ENCODE data around the gene POPDC3. TPM values are rescaled to one million over a fixed set of nuclear protein-coding genes. Genes with fewer than 3 reads are reported as not detected.

The POPDC3 gene
- total and polyA plus RNA-seq, 10 donors = 0.08 to 0.24 TPM; not detected in 8

DNA sequence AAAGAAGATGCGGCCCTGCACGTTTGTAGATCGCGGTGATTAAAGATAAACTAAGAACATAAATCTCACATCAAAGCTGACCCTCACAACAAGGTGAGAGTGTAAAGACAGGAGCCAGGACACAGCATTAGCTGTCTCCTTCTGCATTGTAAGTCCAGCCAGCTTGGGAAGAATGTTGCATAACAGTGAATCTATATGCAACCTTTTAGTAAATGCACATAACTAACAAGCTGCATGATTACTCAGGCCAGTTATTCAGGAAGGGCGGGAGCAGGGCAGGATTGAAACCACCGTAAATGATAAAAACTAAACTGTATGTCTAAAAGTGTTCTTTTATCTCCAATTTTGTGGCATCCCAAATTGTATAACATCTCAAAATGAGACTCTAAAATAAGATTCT lies 57.1 kb downstream of the POPDC3 start:
- no peaks in the 10 kb centered on the region for H3K9me3 ChIP-seq
- TF ChIP-seq, protein P1, sequence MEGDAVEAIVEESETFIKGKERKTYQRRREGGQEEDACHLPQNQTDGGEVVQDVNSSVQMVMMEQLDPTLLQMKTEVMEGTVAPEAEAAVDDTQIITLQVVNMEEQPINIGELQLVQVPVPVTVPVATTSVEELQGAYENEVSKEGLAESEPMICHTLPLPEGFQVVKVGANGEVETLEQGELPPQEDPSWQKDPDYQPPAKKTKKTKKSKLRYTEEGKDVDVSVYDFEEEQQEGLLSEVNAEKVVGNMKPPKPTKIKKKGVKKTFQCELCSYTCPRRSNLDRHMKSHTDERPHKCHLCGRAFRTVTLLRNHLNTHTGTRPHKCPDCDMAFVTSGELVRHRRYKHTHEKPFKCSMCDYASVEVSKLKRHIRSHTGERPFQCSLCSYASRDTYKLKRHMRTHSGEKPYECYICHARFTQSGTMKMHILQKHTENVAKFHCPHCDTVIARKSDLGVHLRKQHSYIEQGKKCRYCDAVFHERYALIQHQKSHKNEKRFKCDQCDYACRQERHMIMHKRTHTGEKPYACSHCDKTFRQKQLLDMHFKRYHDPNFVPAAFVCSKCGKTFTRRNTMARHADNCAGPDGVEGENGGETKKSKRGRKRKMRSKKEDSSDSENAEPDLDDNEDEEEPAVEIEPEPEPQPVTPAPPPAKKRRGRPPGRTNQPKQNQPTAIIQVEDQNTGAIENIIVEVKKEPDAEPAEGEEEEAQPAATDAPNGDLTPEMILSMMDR (IDR thresholded peaks at IDR 0.05 in 8 of 11, conservative IDR thresholded peaks at IDR 0.05 in 3 of 11) = no peak
- TF ChIP-seq POLR2A (IDR thresholded peaks at IDR 0.05) = no peak
- DNase-seq = no peak
- intact Hi-C loops (cut with DNase I; ENCODE audit: low total_unique reads) = no loop called here
- H3K27me3 ChIP-seq (replicated peaks in 1 of 7) = no peaks in the 10 kb centered on the region
- whole genome bisulfite sequencing, 5 donors = 73 to 81% (median 76%) methylated on average over 6 of the region's 6 CpGs
- H3K4me3 ChIP-seq = no peak overlapping the region
- H3K36me3 ChIP-seq = no peaks in the 10 kb centered on the region
- H3K4me1 ChIP-seq = no peaks in the 10 kb centered on the region
- no peak overlapping the region for H3K27ac ChIP-seq

DNA sequence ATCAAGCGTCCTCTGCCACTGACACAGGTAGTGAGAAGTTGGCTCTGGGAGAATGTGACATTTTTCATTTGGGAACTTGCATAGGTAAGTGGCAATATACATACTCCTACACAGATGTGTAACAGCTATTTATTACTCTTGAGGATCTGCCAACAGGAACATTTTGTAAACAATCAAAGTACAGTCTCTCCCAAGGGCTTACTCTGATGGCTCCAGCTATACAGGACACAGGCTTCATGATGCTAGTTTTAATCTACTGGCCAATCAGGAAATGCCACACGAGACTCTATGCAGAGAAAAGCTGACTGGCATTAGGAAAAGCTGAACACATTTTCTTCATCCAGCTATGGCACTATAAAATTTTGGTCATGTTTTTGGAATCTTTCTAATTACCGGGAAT lies 57.8 kb downstream of the POPDC3 start:
- intact Hi-C loops (cut with DNase I; ENCODE audit: low total_unique reads) = no loop called here
- 73 to 83% (median 79%) methylated on average over 3 of the region's 3 CpGs for WGBS, 5 donors
- Histone ChIP-seq H3K4me3 (no peak overlapping the region), H3K27ac (no peak overlapping the region), H3K27me3 (replicated peaks in 1 of 7) (peaks cover 0 to 5% (median 0%) of the 10 kb centered on the region in 7 donors), H3K4me1 (no peaks in the 10 kb centered on the region), H3K36me3 (no peaks in the 10 kb centered on the region), H3K9me3 (no peaks in the 10 kb centered on the region)
- no peak for DNase-seq
- TF ChIP-seq, protein P1 (IDR thresholded peaks at IDR 0.05 in 8 of 11, conservative IDR thresholded peaks at IDR 0.05 in 3 of 11) = no peak
- TF ChIP-seq POLR2AphosphoS5 (IDR thresholded peaks at IDR 0.05) (no peak), POLR2A (IDR thresholded peaks at IDR 0.05) (no peak)

DNA sequence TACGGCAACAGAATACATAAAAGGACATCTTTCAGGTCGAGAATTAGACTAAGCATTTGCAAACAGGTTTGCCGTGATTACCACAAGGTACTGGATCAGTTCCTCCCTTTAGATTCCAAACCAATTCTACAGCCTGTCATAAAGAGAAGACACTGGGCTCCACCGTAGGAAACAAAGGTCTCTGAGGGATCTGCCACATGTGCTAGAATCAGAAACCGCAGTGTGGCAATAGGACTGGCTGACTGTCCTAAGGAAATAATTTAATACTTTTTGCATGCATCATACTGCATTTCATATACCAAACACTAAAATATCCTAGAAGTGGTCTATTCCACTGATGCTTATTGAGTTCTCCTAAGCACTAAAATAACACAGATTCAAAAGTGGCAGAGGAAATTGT lies 59.2 kb downstream of the POPDC3 start:
- Histone ChIP-seq H3K4me3 (no peak overlapping the region), H3K4me1 (no peaks in the 10 kb centered on the region), H3K36me3 (no peaks in the 10 kb centered on the region), H3K27me3 (replicated peaks in 1 of 7) (peaks cover 0 to 5% (median 0%) of the 10 kb centered on the region in 7 donors), H3K9me3 (no peaks in the 10 kb centered on the region), H3K27ac (no peak overlapping the region)
- no peak for DNase-seq
- 85 to 94% (median 93%) methylated on average over 5 of the region's 5 CpGs for WGBS, 5 donors
- TF ChIP-seq POLR2AphosphoS5 (IDR thresholded peaks at IDR 0.05) (no peak), POLR2A (IDR thresholded peaks at IDR 0.05) (no peak)
- TF ChIP-seq, protein P1 (IDR thresholded peaks at IDR 0.05 in 8 of 11, conservative IDR thresholded peaks at IDR 0.05 in 3 of 11) = no peak
- intact Hi-C loops (cut with DNase I; ENCODE audit: low total_unique reads) = no loop called here

DNA sequence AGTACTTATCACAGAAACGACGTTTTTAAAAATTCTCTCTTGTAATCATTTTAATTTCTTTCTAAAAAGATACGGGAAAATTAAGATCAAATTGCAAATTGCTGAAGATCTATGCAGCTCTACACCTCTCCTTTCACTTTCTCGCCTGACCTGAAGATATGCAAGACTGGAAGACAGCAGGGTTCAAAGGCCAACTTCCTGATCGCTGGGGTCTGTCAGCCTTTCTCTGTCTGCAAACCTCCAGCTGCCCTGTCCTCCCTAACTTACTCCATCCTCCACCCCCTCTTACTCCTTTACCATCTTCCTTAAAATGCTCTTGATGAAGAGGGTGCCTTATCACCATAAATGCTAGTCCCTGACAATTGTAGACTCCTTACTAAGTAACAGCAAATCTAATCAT lies 63.7 kb downstream of the POPDC3 start:
- Histone ChIP-seq H3K4me1 (no peaks in the 10 kb centered on the region), H3K4me3 (no peak overlapping the region), H3K27me3 (replicated peaks in 1 of 7) (peaks cover 0 to 5% (median 0%) of the 10 kb centered on the region in 7 donors), H3K27ac (no peak overlapping the region), H3K9me3 (no peaks in the 10 kb centered on the region), H3K36me3 (no peaks in the 10 kb centered on the region)
- DNase-seq = no peak
- intact Hi-C loops (cut with DNase I; ENCODE audit: low total_unique reads) = no loop called here
- 78 to 87% (median 81%) methylated on average over 5 of the region's 5 CpGs for WGBS, 5 donors
- no peak for TF ChIP-seq POLR2AphosphoS5 (IDR thresholded peaks at IDR 0.05)
- TF ChIP-seq, protein P1 (IDR thresholded peaks at IDR 0.05 in 8 of 11, conservative IDR thresholded peaks at IDR 0.05 in 3 of 11) = no peak
- TF ChIP-seq POLR2A (IDR thresholded peaks at IDR 0.05) = no peak
